Loucy (cell line): ENCODE results near the gene DSCAML1.

Experiments
- CTCF ChIP-seq: fragments of 200-600 bp; sonication (generic); conservative IDR thresholded peaks from 2 replicates; pipeline ENCODE4 v1.5.1; 2014; ENCODE audit warnings: mild to moderate bottlenecking, antibody characterized with exemption, low read length
- EZH2phosphoT487 ChIP-seq: fragments of 200-600 bp; IDR thresholded peaks from 2 replicates; pipeline ENCODE4 v1.6.1; 2018; ENCODE audit warnings: antibody characterized with exemption, mild to moderate bottlenecking, moderate library complexity, borderline replicate concordance

GRCh38 chr11:117790279-117790678 lies 6.7 kb downstream of the DSCAML1 start:
- no peak for TF ChIP-seq CTCF
- TF ChIP-seq EZH2phosphoT487: no peak
